IPS-15b (cell line): ENCODE measurements around the gene NPEPPS.
"Not testable (repeated sequence)": the region's sequence is repeated elsewhere in the genome, so short reads cannot be mapped to it uniquely, and the experiment has no call there.

Experiments used
- H3K27me3 ChIP-seq: one replicate; pipeline ENCODE4 v1.6.1; 2013; ENCODE audit warnings: low read length; ENCODE audit not compliant: control insufficient read depth, insufficient read depth
- H3K36me3 ChIP-seq: one replicate; pipeline ENCODE4 v1.6.1; 2013; ENCODE audit warnings: low read length; ENCODE audit not compliant: control insufficient read depth, insufficient read depth
- H3K4me1 ChIP-seq: one replicate; pipeline ENCODE4 v1.6.1; 2013; ENCODE audit warnings: mild to moderate bottlenecking, low read length; ENCODE audit not compliant: control insufficient read depth, insufficient read depth
- H3K4me3 ChIP-seq: one replicate; pipeline ENCODE4 v1.5.1; 2013; ENCODE audit warnings: low read depth, low read length
- H3K9ac ChIP-seq: one replicate; pipeline ENCODE4 v1.6.1; 2013; ENCODE audit warnings: low read depth, mild to moderate bottlenecking, low read length
- H3K9me3 ChIP-seq: one replicate; pipeline ENCODE4 v1.6.1; 2013; ENCODE audit warnings: mild to moderate bottlenecking, low read length; ENCODE audit not compliant: control insufficient read depth, insufficient read depth

Gene NPEPPS

GRCh38 chr17:47530557-47531232 is at the start of gene NPEPPS:
Gene NPEPPS (plus strand): TSS chr17:47531108. CDS start chr17:47531301, 193 bp downstream.
- H3K4me3 ChIP-seq, result peak within 1 kb of the TSS; percentile 64
- not testable (repeated sequence) for H3K9ac ChIP-seq, H3K9me3 ChIP-seq, H3K4me1 ChIP-seq, H3K36me3 ChIP-seq, H3K27me3 ChIP-seq

- not testable (repeated sequence) for H3K9me3 ChIP-seq, H3K4me1 ChIP-seq, H3K27me3 ChIP-seq, H3K36me3 ChIP-seq
- H3K9ac ChIP-seq, result peak overlapping the region; percentile 88
- H3K4me3 ChIP-seq, result peak overlapping the region; percentile 77
Observed at GRCh38 chr17:47491841-47492212, 39.1 kb upstream of the NPEPPS start.

GRCh38 chr17:47499074-47499473 is 31.8 kb upstream of the NPEPPS start:
- not testable (repeated sequence) for H3K9ac ChIP-seq, H3K4me1 ChIP-seq, H3K9me3 ChIP-seq, H3K27me3 ChIP-seq, H3K36me3 ChIP-seq, H3K4me3 ChIP-seq

GRCh38 chr17:47499494-47499893 is 31.4 kb upstream of the NPEPPS start:
- H3K36me3 ChIP-seq, H3K4me3 ChIP-seq, H3K9ac ChIP-seq, H3K9me3 ChIP-seq, H3K27me3 ChIP-seq, H3K4me1 ChIP-seq: not testable (repeated sequence)

GRCh38 chr17:47500620-47501019 is 30.3 kb upstream of the NPEPPS start:
- H3K9ac ChIP-seq, result not testable (repeated sequence)

GRCh38 chr17:47502122-47502731 is 28.7 kb upstream of the NPEPPS start:
- H3K4me3 ChIP-seq, H3K36me3 ChIP-seq, H3K4me1 ChIP-seq, H3K27me3 ChIP-seq, H3K9ac ChIP-seq, H3K9me3 ChIP-seq: not testable (repeated sequence)

More at GRCh38 chr17:47500620-47501019, 30.3 kb upstream of the NPEPPS start:
- not testable (repeated sequence) for H3K9me3 ChIP-seq, H3K4me3 ChIP-seq, H3K36me3 ChIP-seq, H3K27me3 ChIP-seq, H3K4me1 ChIP-seq

- not testable (repeated sequence) for H3K9me3 ChIP-seq, H3K9ac ChIP-seq, H3K27me3 ChIP-seq, H3K4me3 ChIP-seq, H3K4me1 ChIP-seq, H3K36me3 ChIP-seq
Observed at GRCh38 chr17:47502776-47503455, 28.0 kb upstream of the NPEPPS start.

GRCh38 chr17:47511701-47512146 is 19.2 kb upstream of the NPEPPS start:
- H3K9ac ChIP-seq, H3K36me3 ChIP-seq, H3K27me3 ChIP-seq, H3K9me3 ChIP-seq, H3K4me3 ChIP-seq, H3K4me1 ChIP-seq: not testable (repeated sequence)

- not testable (repeated sequence) for H3K36me3 ChIP-seq, H3K9me3 ChIP-seq, H3K4me3 ChIP-seq, H3K9ac ChIP-seq, H3K27me3 ChIP-seq, H3K4me1 ChIP-seq
Observed at GRCh38 chr17:47513301-47513700, 17.6 kb upstream of the NPEPPS start.

GRCh38 chr17:47518880-47519279 is 12.0 kb upstream of the NPEPPS start:
- not testable (repeated sequence) for H3K9ac ChIP-seq, H3K9me3 ChIP-seq, H3K4me1 ChIP-seq, H3K36me3 ChIP-seq, H3K27me3 ChIP-seq, H3K4me3 ChIP-seq

- H3K36me3 ChIP-seq, H3K4me1 ChIP-seq, H3K9me3 ChIP-seq, H3K4me3 ChIP-seq, H3K27me3 ChIP-seq, H3K9ac ChIP-seq: not testable (repeated sequence)
Observed at GRCh38 chr17:47519365-47519764, 11.5 kb upstream of the NPEPPS start.

GRCh38 chr17:47520279-47520678 is 10.6 kb upstream of the NPEPPS start:
- H3K9me3 ChIP-seq, H3K9ac ChIP-seq, H3K27me3 ChIP-seq, H3K4me1 ChIP-seq, H3K36me3 ChIP-seq, H3K4me3 ChIP-seq: not testable (repeated sequence)
